GM12801 (cell line): ENCODE measurements around the gene ZNF506.

ENCODE experiments used
- CTCF ChIP-seq: IDR thresholded peaks from one replicate; pipeline ENCODE4 v1.5.1; 2011; ENCODE audit warnings: control low read depth; ENCODE audit not compliant: insufficient read length; ENCODE audit errors: extremely low read depth

ZNF506 gene

GRCh38 chr19:19835560-19836038, 14.0 kb upstream of the ZNF506 start:
- TF ChIP-seq CTCF: no peak

DNA sequence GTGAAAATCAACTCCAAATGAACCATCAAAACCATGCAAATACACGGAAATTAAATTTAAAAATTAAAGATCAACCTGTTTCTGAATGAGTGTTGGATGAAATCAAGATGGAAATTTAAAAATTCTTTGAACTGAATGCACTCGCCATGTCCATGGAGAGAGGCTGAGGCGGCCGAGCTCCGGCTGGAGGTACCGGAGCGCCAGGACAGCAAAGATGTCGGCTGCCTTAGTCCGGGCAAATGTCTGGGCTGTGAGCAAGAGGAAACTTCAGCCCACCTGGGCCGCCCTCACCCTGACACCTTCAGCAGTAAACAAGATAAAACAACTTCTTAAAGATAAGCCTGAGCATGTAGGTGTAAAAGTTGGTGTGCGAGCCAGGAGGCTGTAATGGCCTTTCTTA, 5.3 kb upstream of the ZNF506 start:
- TF ChIP-seq CTCF: no peak

GRCh38 chr19:19823916-19824315, 2.4 kb upstream of the ZNF506 start:
- no peak for TF ChIP-seq CTCF

DNA sequence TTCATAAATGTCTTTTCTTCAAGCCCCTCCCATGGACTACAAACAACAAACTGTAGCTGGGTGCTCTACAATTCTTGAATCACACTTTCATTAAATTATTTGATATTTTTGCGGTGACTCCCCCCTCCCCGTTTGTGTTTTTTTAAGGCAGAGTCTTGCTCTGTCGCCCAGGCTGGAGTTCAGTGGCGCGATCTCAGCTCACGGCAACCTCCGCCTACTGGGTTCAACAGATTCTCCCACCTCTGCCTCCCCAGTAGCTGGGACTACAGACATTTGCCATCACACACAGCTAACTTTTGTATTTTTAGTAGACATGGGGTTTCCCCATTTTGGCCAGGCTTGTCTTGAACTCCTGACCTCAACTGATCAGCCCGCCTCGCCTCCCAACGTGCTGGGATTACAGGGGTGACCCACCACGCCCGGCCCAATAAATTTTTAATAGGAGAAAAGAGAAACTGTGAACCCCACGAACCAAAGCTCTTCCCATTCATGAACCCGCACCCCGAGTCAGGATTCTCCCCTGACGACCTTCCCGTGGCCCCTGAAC, 703 bp downstream of the ZNF506 start:
- TF ChIP-seq CTCF: no peak

- no peak for TF ChIP-seq CTCF
Observed at GRCh38 chr19:19817357-19817756, 4.2 kb downstream of the ZNF506 start.

DNA sequence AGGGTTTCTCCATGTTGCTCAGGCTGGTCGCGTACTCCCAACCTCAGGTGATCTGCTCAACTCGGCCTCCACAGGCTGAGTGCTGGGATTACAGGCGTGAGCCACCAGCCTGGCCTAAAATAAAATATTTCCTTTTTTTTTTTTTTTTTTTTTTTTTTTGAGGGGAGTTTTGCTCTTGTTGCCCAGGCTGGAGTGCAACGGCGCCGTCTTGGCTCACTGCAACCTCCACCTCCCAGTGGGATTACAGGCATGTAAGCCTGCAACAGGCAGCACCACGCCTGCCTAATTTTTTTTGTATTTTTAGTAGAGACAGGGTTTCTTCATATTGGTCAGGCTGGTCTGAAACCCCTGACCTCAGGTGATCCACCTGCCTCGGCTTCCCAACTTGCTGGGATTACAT, 4.9 kb downstream of the ZNF506 start:
- no peak for TF ChIP-seq CTCF

- TF ChIP-seq CTCF: no peak
Observed at GRCh38 chr19:19805480-19805879, 16.1 kb downstream of the ZNF506 start.
